ENCODE results near the gene HDGFL2.
"Not testable (repeated sequence)": the region's sequence is repeated elsewhere in the genome, so short reads cannot be mapped to it uniquely, and the experiment has no call there.

Gene HDGFL2

GRCh38 chr19:4537953-4538600, 66.0 kb downstream of the HDGFL2 start:
- DNase-seq: no peak

DNA sequence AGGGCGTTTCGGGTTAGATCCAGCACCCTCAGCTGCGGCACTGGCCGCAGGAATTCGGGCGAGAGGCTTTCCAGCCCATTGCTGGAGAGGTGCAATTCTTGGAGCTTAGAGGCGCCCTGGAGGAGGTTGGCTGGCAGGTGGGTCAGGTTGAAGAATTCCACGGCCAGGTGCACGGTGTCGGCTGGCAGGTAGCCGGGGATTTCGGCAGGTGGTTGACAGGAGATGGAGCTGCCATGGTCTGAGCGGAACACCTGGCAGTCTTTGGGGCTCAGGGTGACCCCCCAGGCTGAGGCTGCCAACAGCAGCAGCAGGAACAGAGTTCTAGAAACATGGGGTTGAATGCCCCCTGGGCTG, 66.5 kb downstream of the HDGFL2 start:
- no peak for DNase-seq

GRCh38 chr19:4539169-4539692, 67.1 kb downstream of the HDGFL2 start:
- no peak for DNase-seq

GRCh38 chr19:4539693-4540581, 67.8 kb downstream of the HDGFL2 start, which contains the start of gene LRG1:
TSS of gene LRG1 (minus strand) at chr19:4540036. CDS start at chr19:4540013, 23 bp downstream.
- DNase-seq: no peak

- DNase-seq: no peak
These were observed 69.2 kb downstream of the HDGFL2 start for GRCh38 chr19:4541114-4541805.

DNA sequence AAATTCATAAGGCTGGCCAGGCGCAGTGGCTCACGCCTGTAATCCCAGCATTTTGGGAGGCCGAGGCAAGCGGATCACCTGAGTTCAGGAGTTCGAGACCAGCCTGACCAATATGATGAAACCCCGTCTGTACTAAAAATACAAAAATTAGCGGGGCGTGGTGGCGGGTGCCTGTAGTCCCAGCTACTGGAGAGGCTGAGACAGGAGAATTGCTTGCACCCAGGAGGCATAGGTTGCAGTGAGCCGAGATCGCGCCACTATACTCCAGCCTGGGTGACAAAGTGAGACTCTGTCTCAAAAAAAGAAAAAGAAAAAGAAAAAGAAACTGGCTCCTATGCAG, 69.7 kb downstream of the HDGFL2 start:
- DNase-seq: not testable (repeated sequence)

DNA sequence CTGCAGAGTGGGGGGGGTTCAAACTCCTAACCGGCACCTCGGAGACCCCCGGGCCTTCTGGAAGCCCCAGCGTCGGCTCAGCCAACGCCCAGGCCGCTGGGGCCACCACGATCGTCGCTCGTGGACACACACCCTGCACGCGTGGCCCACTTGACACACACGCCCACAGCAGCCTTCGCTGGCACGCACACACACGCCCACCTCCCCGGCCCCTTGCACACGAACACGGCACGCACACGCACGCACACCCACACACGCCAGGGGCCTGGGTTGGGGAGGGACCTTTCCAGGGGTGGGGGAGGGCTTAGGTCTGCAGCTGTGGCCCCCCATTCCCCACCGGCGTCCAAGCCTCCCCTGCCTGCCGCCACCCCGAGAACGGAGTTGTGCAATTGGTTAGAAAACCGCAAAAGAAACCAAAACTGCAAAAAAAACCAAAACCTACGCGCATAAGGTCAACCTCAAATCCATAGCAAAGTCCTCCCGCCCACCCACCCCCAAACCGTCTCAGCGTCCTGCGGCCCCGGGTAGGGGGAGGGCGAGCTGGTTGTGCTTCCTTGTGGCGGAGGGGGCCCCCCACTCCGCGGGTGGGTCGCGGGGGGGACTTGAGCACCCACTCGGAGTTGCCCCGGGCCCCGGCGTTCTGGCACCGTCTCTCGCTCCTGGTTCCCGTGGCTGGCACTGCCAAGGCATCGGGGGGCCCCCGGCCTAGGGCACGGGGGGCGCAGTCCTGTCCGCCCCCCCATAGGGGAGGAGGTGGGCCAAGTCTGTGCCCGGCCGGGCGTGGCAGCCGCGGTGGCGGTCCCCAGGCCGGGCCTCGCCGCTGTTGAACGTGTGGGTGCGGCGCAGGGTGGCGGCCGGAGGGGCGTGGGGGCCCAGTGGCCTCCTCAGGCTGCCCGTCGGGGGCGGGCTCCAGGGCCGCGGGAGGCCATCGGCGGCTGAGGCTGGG, 71.1 kb downstream of the HDGFL2 start:
- no peak for DNase-seq

- DNase-seq: no peak
These were observed 71.9 kb downstream of the HDGFL2 start for GRCh38 chr19:4543842-4544647.

DNA sequence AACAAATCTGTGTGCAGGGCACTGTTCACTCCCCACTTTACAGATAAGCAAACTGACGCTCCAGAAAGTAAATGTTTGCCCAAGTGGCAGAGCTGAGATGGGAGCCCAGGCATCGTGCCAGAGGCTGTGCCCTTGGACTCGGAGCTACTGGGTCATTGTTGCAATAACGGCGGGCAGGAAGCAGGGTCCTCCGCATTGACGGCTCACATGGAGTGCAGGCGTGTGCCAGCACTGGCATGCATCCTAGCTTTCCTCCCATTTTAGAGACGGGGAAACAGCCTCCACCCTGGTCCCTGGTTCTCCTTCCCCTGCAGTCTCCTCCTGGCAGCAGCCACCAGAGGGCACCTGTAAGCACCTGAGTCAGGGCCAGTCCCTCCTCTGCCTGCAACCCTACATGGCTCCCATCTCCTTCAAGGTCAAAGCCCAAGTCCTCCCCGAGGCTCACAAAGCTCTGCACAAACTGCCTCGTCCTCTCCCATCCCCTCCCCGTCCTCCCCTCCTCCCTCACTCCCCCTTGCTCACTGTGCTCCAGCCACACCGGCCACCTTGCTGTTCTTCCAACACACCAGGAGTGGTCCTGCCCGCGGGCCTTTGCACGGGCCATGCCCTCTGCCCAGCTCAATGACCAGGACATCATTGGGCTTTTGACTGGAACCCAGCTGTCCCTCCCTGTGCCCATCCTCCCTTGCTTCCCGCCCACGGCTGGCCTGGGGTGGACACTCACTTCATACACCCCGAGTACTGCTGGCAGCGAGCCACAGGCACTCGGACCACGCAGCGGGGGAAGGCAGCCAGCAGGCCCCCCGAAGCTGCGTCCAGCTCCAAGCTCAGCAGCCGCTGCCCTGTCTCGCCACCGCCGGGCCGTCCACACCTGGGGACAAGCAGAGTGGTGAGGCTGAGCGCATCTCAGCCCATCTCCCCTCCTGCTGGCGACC, 75.5 kb downstream of the HDGFL2 start:
- no peak for DNase-seq

GRCh38 chr19:4548238-4548584, 76.1 kb downstream of the HDGFL2 start:
- DNase-seq: no peak

DNA sequence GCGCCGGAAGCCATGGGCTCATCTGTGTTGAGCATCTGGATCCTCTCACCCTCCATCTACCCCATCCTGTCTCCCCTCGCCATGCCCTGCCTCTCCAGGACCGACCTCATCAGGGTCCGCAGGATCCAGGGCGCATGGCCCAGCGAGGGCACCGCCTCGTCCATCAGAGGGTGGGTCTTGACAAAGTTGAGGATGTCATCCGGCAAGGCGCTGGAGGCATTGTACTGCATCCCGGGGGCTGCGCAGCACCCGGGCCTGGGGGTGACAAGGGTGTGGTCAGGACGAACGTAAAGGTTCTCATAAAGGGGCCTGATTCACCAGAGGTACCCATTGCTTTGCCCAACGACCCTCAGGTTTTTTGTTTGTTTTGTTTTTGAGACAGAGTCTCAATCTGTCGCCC, 77.9 kb downstream of the HDGFL2 start:
- no peak for DNase-seq

DNA sequence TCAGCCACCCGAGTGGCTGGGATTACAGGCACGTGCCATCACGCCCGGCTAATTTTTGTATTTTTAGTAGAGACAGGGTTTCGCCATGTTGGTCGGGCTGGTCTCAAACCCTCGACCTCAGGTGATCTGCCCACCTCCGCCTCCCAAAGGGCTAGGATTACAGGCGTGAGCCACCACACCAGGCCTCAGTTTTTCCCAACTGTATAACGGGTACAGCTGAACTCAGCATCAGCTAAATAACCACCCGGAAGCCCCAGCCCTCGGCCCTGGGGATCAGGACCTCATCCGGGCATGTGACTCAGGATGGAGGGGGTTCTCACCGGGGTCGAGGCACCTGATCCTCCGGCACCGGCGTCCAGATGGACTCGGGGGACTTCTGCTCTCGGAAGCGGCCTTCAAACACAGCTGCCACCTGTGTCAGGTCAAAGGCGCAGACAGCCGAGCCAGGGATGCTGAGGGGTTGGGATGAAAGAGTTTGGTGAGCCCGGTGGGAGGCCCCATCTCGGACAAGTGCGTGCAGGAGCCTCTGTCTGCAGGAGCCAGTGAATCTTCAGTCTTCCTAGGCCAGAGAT, 78.5 kb downstream of the HDGFL2 start:
- no peak for DNase-seq

All from fibroblast of upper back skin (primary cell).